ENCODE data around the gene SEPTIN12.

DNA sequence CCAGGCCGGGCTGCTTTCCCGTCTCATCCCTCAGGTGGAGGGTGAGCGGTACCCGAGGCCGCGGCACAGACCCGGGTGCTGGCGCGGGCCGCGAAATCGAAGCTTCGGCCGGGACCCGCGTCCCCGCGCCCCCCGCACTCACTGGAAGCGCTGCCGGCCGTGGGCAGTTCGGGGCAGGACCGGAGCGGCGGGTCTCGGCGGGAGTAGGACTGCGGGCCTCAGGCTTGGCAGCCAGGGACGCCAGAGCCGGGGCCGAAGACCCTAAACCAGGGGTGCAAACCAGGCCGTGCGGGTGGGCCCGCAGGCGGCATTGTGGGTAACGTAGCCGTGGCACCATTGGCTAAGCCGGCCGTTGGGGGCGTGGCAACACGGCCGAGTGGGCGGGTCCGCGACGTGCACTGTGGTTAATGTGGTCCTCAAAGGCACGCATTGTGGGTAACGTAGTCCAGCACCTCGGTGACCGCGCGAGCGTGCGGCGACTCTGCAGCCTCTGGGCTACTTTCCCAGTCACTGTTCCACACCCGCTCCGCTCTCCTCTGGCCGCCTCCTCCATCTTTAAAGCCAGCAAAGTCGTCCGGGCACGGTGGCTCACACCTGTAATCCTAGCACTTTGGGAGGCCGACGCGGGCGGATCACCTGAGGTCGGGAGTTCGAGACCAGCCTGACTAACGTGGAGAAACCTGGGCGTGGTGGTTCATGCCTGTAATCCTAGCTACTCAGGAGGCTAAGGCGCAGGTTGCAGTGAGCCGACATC is 21.1 kb downstream of the SEPTIN12 start, which contains the start of gene ZNF500:
- TF ChIP-seq, protein P1, sequence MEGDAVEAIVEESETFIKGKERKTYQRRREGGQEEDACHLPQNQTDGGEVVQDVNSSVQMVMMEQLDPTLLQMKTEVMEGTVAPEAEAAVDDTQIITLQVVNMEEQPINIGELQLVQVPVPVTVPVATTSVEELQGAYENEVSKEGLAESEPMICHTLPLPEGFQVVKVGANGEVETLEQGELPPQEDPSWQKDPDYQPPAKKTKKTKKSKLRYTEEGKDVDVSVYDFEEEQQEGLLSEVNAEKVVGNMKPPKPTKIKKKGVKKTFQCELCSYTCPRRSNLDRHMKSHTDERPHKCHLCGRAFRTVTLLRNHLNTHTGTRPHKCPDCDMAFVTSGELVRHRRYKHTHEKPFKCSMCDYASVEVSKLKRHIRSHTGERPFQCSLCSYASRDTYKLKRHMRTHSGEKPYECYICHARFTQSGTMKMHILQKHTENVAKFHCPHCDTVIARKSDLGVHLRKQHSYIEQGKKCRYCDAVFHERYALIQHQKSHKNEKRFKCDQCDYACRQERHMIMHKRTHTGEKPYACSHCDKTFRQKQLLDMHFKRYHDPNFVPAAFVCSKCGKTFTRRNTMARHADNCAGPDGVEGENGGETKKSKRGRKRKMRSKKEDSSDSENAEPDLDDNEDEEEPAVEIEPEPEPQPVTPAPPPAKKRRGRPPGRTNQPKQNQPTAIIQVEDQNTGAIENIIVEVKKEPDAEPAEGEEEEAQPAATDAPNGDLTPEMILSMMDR (IDR thresholded peaks at IDR 0.05; ENCODE audit: poor library complexity, severe bottlenecking): no peak
- TF ChIP-seq EP300 (conservative IDR thresholded peaks at IDR 0.05; ENCODE audit: poor library complexity, severe bottlenecking) (no peak), SMC3 (conservative IDR thresholded peaks at IDR 0.05; ENCODE audit: poor library complexity) (peak; percentile 41), TAF1 (IDR thresholded peaks at IDR 0.05; ENCODE audit: low read depth) (no peak), EZH2 (IDR thresholded peaks at IDR 0.05; ENCODE audit: borderline replicate concordance, insufficient read depth, low read length, poor library complexity, severe bottlenecking) (no peak), POLR2AphosphoS5 (IDR thresholded peaks at IDR 0.05) (peak; percentile 87), RAD21 (conservative IDR thresholded peaks at IDR 0.05) (no peak)
- TF ChIP-seq, protein P2, sequence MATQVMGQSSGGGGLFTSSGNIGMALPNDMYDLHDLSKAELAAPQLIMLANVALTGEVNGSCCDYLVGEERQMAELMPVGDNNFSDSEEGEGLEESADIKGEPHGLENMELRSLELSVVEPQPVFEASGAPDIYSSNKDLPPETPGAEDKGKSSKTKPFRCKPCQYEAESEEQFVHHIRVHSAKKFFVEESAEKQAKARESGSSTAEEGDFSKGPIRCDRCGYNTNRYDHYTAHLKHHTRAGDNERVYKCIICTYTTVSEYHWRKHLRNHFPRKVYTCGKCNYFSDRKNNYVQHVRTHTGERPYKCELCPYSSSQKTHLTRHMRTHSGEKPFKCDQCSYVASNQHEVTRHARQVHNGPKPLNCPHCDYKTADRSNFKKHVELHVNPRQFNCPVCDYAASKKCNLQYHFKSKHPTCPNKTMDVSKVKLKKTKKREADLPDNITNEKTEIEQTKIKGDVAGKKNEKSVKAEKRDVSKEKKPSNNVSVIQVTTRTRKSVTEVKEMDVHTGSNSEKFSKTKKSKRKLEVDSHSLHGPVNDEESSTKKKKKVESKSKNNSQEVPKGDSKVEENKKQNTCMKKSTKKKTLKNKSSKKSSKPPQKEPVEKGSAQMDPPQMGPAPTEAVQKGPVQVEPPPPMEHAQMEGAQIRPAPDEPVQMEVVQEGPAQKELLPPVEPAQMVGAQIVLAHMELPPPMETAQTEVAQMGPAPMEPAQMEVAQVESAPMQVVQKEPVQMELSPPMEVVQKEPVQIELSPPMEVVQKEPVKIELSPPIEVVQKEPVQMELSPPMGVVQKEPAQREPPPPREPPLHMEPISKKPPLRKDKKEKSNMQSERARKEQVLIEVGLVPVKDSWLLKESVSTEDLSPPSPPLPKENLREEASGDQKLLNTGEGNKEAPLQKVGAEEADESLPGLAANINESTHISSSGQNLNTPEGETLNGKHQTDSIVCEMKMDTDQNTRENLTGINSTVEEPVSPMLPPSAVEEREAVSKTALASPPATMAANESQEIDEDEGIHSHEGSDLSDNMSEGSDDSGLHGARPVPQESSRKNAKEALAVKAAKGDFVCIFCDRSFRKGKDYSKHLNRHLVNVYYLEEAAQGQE (IDR thresholded peaks at IDR 0.05; ENCODE audit: borderline replicate concordance): peak; percentile 33

Data from neural cell (in vitro differentiated cells).